HL-60/S4 treated with phorbol 12-myristate 13-acetate at 8.2 ng/mL for 4 days and 3 days (cell line): ENCODE measurements around the gene SNX33.
"Not testable (repeated sequence)": the region's sequence is repeated elsewhere in the genome, so short reads cannot be mapped to it uniquely, and the experiment has no call there.

ENCODE experiments used
- in situ Hi-C: fragments of 300-500 bp; cut with MboI; formaldehyde crosslinking; loops from 2 replicates; pipeline ENCODE4 v1.15.0; 2022; ENCODE audit warnings: low sequenced_read_pairs

SNX33 gene

GRCh38 chr15:75682181-75683135, 34.7 kb downstream of the SNX33 start:
- in situ Hi-C loops: no loop called here

DNA sequence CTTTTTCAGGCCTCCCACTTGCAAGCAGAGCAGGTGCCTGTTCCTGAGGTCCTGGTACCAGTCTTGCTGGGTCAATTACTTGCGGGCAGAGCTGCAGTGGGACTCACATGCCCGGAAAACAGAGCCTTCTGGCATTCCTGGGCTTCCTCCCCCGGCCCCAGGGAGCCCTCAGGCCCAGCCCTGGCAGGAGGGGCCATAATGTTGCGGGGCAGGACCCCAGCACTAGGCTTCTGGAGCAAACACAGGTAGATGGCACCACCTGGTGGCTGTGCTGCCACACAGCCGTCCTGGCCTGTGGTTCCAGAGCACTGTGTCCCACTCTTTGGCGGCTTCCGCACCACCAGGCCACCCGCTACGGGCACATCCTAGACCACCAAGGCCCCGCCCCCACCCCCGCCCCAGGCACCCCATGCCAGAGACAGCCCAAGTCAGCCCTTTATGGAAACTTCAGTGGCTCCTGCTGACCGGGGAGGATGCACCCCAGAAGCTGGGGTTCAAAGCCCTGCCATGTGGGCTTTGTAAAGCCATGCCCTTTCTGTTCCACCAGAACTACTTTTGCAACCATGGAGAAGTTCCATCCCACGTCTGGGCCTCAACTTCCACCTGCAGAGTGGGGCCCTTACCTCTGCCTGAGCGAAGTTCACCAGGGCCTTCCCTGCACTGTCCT, 36.1 kb downstream of the SNX33 start:
- in situ Hi-C loops: not testable (repeated sequence)

GRCh38 chr15:75684648-75685047, 36.9 kb downstream of the SNX33 start:
- in situ Hi-C loops: no loop called here

- in situ Hi-C loops: no loop called here
These were observed 37.5 kb downstream of the SNX33 start for GRCh38 chr15:75685195-75685594.

DNA sequence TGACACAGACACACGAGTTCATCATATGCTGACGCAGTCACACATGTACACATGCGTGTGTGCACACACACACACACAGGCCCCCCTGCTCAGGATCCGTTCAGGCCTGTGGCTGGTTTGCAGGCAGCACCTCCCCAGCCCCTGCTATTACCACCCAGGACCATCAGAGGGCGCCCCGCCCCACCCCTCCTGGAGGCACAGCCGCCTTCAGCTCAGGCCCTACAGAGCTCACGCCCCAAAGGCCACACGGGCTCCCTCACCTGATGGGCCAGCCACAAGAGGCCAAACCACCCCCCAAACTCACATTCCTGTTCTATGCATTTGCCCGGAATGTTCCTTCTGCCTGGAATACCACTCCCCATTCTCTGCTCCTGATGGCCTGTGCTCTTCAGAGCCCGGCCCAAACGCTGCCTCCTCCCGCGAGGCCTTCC, 38.5 kb downstream of the SNX33 start:
- in situ Hi-C loops: not testable (repeated sequence)

GRCh38 chr15:75687486-75688277, 40.0 kb downstream of the SNX33 start:
- in situ Hi-C loops: no loop called here

GRCh38 chr15:75688278-75688557, 40.5 kb downstream of the SNX33 start:
- in situ Hi-C loops: no loop called here

GRCh38 chr15:75688831-75689230, 41.1 kb downstream of the SNX33 start:
- in situ Hi-C loops: no loop called here

- in situ Hi-C loops: not testable (repeated sequence)
These were observed 41.7 kb downstream of the SNX33 start for GRCh38 chr15:75689429-75689828.

- in situ Hi-C loops: not testable (repeated sequence)
These were observed 44.6 kb downstream of the SNX33 start for GRCh38 chr15:75692311-75692710.

- in situ Hi-C loops: not testable (repeated sequence)
These were observed 45.3 kb downstream of the SNX33 start for GRCh38 chr15:75693028-75693427.

DNA sequence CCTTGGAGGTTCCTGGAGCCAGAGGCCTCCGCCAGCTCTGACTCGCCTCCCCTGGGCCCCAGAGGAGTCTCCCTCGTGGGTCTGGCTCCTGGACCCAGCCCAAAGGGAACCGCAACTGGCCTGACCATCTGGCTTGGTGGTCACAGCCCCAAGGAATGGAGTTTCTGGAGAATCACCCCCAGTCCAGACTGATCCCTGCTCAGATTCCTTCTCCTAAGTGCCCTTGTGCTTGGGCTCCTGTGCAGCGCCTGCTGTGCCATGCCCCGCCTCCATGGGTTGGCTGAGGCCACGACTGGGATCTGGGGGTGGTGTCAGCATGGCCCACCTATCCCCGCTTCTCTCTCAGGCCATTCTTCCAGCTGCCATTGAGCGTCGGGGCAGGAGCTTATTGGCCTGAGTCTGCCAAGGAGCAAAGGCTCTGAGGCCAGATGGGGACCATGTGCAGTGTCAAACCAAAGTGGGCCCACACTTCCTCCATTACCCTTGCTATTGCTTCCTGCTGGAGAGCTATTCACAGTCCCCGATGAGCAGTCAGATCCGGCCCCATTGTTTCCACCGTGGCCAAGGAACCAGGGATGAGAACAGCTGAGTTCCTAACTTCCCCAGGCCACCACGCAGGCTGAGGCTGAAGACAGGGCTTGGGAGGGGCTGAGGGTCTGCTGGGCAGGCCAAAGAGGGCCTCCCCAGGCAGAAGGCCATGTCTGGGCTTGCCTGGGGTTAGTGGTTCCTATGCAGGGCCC, 46.0 kb downstream of the SNX33 start:
- in situ Hi-C loops: no loop called here

DNA sequence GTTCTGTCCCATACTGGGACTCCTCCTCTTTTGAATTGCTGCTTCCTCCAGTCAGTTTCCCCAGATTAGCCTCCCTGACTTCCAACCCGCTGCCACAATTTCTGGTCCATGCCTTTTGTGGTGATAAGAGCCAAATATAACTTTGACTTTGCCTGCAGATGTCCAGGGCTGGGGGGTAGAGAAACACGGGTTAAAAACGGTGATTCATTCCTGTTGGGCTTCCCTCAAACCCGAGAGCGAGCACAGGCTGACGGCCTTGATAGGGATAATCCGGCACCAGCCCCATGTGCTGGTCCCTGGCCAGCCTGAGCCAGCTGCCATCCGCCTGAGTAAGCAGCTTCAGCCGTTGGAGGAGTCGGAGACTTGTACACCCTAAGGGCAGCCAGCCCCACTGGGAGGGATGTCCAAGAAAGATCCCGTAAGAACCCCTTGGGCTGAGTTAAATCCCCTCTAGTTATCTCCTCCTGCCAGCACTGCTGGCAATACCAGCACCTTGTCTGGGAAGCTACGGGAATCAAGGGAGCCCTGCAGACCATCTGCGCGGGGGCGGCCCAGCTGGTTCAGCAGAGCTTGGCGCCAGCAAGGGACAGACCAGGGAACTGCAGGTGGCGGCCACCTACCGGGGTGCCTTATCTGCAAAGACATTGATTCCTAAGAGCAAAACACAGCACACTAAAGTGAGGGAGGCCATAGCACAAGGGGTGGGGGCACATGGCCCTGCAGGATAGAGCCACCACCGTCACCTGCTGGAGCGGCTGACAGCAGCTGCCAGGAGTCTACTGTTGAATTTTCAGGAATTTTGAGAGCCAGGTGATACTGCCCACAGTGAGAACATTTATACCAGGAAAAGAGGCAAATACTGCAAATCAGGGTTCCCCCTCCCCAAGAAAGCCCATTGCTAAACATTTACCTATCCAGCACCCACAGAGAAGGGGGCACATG, 46.8 kb downstream of the SNX33 start:
- in situ Hi-C loops: no loop called here

- in situ Hi-C loops: no loop called here
These were observed 47.5 kb downstream of the SNX33 start for GRCh38 chr15:75695220-75695619.

DNA sequence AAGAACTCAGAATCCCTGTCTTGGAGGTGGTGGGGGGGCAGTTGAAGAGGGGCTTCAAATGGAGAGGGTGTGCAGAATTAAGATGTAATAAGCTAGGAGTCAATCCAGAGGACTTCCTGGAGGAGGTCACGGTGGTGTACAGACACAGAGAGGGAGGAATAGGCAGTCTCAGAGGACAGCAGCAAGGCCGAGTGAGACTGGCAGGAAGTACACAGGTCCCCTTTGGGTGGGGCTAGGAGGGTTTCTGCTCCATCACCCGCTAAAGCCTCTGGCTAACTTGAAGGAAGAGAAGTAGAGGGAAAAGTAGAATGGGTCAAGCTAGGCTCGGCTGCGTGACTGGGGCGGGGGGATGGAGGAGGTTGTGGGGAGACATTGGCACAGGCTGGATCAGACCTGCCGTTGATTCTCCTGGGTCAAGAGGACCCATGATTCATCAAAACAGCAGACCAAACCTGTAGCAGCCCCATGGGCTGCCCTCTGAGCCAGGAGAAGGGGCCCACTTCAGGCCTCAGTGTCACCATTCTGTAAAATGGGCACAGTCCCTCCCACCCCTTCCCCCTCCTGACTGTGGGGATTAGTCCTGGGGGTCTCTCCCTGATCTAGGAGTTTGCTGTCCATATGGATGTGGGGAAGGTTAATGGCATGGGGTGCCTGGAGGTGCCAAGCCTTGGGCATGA, 48.1 kb downstream of the SNX33 start:
- in situ Hi-C loops: no loop called here

GRCh38 chr15:75696311-75696720, 48.6 kb downstream of the SNX33 start:
- in situ Hi-C loops: no loop called here

DNA sequence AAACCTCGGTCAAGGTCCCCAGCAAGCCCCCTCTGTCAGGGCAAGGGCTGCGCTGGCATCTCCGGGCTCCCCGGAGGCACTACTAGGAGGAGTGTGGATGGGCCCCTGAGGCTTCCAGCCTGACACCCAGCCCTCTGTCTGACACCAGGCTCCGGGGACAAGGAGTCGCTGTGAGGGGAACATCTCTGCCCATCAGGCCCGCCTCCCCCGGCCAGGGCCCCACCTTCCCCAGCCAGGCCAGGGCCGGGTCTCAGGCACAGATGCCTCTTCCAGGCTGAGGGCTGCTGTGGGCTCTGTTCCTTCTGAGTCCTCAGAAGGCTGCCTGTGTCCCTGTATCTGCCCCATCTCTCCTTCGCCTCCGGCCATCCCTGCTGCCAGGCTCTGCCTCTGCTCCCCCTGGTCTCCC, 49.1 kb downstream of the SNX33 start:
- in situ Hi-C loops: no loop called here

GRCh38 chr15:75697523-75697922, 49.8 kb downstream of the SNX33 start:
- in situ Hi-C loops: no loop called here
